Heart right ventricle (tissue), 16 donors: ENCODE data around the gene PLGLB1. TPM values are rescaled to one million over a fixed set of nuclear protein-coding genes. Genes with fewer than 3 reads are reported as not detected.
"Not testable (repeated sequence)": the region's sequence is repeated elsewhere in the genome, so short reads cannot be mapped to it uniquely, and the experiment has no call there.

ENCODE experiments used
- ATAC-seq, 8 donors: fragments of 200-7000 bp; cut with Tn5 transposase; one replicate each; pipeline ENCODE4 v1.9.1; 2020; ENCODE audit warnings: mild to moderate bottlenecking in 8 of 8, moderate library complexity in 8 of 8, moderate number of reproducible peaks in 1 of 8
- DNase-seq, 2 donors: peaks; one replicate each; pipeline ENCODE4 v3.0.0-alpha.2; 2020
- H3K27ac ChIP-seq, 10 donors: fragments of 200-600 bp; sonication (generic) in 2 of 10; one replicate each; pipeline versions ENCODE4 v1.5.0 to v1.8.0; 2020 to 2022; ENCODE audit warnings: mild to moderate bottlenecking in 3 of 10
- H3K27me3 ChIP-seq, 7 donors: fragments of 200-600 bp; one replicate each; pipeline ENCODE4 v1.8.0; 2021 to 2022; ENCODE audit warnings: mild to moderate bottlenecking in 2 of 7
- H3K36me3 ChIP-seq, 9 donors: fragments of 200-600 bp; sonication (generic) in 1 of 9; one replicate each; pipeline versions ENCODE4 v1.5.0 to v1.8.0; 2020 to 2022; ENCODE audit warnings: mild to moderate bottlenecking in 2 of 9
- H3K4me1 ChIP-seq, 9 donors: fragments of 200-600 bp; sonication (generic) in 1 of 9; one replicate each; pipeline versions ENCODE4 v1.5.0 to v1.8.0; 2020 to 2022; ENCODE audit warnings: mild to moderate bottlenecking in 4 of 9
- H3K4me3 ChIP-seq, 10 donors: fragments of 200-600 bp; sonication (generic) in 2 of 10; one replicate each; pipeline versions ENCODE4 v1.5.0 to v1.8.0; 2020 to 2022; ENCODE audit warnings: mild to moderate bottlenecking in 7 of 10, moderate library complexity in 2 of 10
- H3K9me3 ChIP-seq, 11 donors: fragments of 200-600 bp in 10 of 11; sonication (generic) in 2 of 11; one replicate each; pipeline versions ENCODE4 v1.5.0 to v1.8.0; 2013 to 2022; ENCODE audit warnings: mild to moderate bottlenecking in 2 of 11, control low read depth in 1 of 11, moderate library complexity in 1 of 11
- CTCF ChIP-seq, 9 donors: fragments of 200-600 bp; sonication (generic) in 2 of 9; IDR thresholded peaks; one replicate each; pipeline versions ENCODE4 v1.5.0 to v1.8.0; 2021 to 2022; ENCODE audit warnings: antibody characterized with exemption in 9 of 9, mild to moderate bottlenecking in 5 of 9, moderate library complexity in 1 of 9
- WGBS, 2 donors: extraction: QIAGEN DNeasy Blood & Tissue Kit; methylation state at CpG; one replicate each; pipeline ENCODE4 v1.1.7; 2013; ENCODE audit warnings: inconsistent platforms in 1 of 2; 5-methylcytosine and 5-hydroxymethylcytosine counted together
- intact Hi-C, 10 donors: fragments of 100-400 bp; cut with DNase I; formaldehyde crosslinking; loops; one replicate each; pipeline versions ENCODE4 v1.11.1 to v1.14.2; 2022
- polyA plus RNA-seq, 2 donors: library from polyadenylated mRNA; stranded (reverse); fragments of 200-250 nt; gene quantifications; one replicate each; pipeline ENCODE4 v1.2.3, GENCODE V29; 2013
- total RNA-seq, 10 donors: library from RNA; stranded (reverse); fragmentation: NEBNext Ultra II Directional in 3 of 10; extraction: Animal tissue kit (Norgen Biotek cat#: 25700) in 3 of 10; gene quantifications; one replicate each; pipeline versions ENCODE4 v1.2.1 to v1.2.4, GENCODE V29; 2021 to 2023
- donor health status: Arrhythmogenic right ventricular cardiomyopathy.
- donor health status: ischemic (EF 13 %, LVEDD 7.1; RV severe dilation, severe dysfunction).
- donor health status: healthy with polysubstance abuse.
- donor health status: DM: no; HTN: yes; CAD: no.
- donor health status: DM: no; HTN: no; CAD: no.
- donor health status: ischemic (EF 25% LVEDD 6.9; RV normal size, moderate dysfunction).
- donor health status: ischemic (EF 25% LVEDD 5.7; RV mildly dilated, moderate dysfunction).
- donor health status: healthy.
- donor health status: DM: yes; HTN: yes; CAD: no.
- donor health status: Ischemic cardiomyopathy.
- donor health status: ischemic (EF 35%, LVEDD 5.7; RV mildly dilated, moderate dysfunction).
- donor health status: nonischemic (EF 11% LVEDD 7.7; RV severe dilation, severe dysfunction).
- donor health status: DM: yes; HTN: yes; CAD: no.
- donor health status: PGD.
- donor health status: ischemic (EF 29% LVEDD 5.4; RV normal size, mild dysfunction).
- donor health status: nonischemic (EF 23%, LVEDD 6.1; RV moderate dilation, normal function).

The PLGLB1 gene
- total and polyA plus RNA-seq, 12 donors: 0.74 to 13.7 (median 1.5) TPM

DNA sequence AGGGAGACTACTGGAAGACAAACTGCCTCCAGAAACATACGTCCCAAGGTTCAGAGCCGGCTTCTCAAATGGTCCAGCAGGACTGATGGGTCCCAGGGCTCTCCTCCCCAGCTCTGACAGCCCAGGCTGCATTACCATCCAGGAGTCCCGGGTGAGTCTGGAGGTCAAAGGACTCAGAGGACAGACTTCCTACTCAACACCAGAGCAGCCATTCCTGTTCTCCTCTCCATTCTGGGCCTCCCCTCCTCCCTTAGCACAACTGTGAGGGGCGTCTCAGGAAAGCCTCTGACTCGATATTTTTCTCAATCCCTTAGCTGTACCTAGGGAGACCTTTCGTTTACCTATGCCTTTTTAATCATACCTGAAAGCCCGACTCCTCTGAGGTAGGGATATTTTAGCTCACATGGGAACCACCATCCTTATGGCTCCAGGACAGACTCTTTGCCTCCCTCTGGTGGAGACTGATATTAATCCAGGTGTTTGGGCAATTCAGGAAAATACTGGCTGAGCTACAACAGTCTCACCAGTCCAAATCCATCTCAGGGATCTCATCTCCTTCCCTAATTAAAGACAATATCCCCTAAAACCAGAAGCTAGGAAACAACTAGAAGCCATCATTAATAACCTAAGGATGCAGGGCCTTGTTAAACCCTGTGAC, 19.8 kb upstream of the PLGLB1 start:
- H3K4me1 ChIP-seq, H3K27me3 ChIP-seq, H3K27ac ChIP-seq, H3K9me3 ChIP-seq, H3K36me3 ChIP-seq, H3K4me3 ChIP-seq, intact Hi-C loops: not testable (repeated sequence)
- no CpG with 5 or more reads among the region's 7 CpGs for WGBS, 2 donors
- ATAC-seq (peak in 4 of 8 donors; percentile 9 to 75 (median 62)), DNase-seq (peak in 1 of 2 donors; percentile 27)
- TF ChIP-seq CTCF (IDR thresholded peaks at IDR 0.05): peak in 7 of 9 donors; percentile 27 to 53 (median 38)

- H3K27ac ChIP-seq, ATAC-seq, H3K27me3 ChIP-seq, H3K9me3 ChIP-seq, H3K4me3 ChIP-seq, H3K4me1 ChIP-seq, DNase-seq, intact Hi-C loops, H3K36me3 ChIP-seq: not testable (repeated sequence)
Measured at GRCh38 chr2:87028607-87029006, 7.0 kb upstream of the PLGLB1 start.

- no CpG with 5 or more reads among the region's 1 CpG for WGBS, 2 donors
- H3K27me3 ChIP-seq, H3K9me3 ChIP-seq, DNase-seq, H3K4me1 ChIP-seq, H3K27ac ChIP-seq, H3K36me3 ChIP-seq, intact Hi-C loops, H3K4me3 ChIP-seq: not testable (repeated sequence)
- peak in 7 of 8 donors; percentile 42 to 88 (median 62) for ATAC-seq
Measured at GRCh38 chr2:87026816-87027215, 5.2 kb upstream of the PLGLB1 start.

- ATAC-seq: peak in 6 of 8 donors; percentile 16 to 57 (median 48)
- DNase-seq, H3K36me3 ChIP-seq, H3K4me1 ChIP-seq, H3K4me3 ChIP-seq, intact Hi-C loops, H3K9me3 ChIP-seq, H3K27me3 ChIP-seq, H3K27ac ChIP-seq: not testable (repeated sequence)
- WGBS, 2 donors: 37% methylated on average over 2 to 3 of the region's 6 CpGs
Measured at GRCh38 chr2:87025927-87026326, 4.3 kb upstream of the PLGLB1 start.

DNA sequence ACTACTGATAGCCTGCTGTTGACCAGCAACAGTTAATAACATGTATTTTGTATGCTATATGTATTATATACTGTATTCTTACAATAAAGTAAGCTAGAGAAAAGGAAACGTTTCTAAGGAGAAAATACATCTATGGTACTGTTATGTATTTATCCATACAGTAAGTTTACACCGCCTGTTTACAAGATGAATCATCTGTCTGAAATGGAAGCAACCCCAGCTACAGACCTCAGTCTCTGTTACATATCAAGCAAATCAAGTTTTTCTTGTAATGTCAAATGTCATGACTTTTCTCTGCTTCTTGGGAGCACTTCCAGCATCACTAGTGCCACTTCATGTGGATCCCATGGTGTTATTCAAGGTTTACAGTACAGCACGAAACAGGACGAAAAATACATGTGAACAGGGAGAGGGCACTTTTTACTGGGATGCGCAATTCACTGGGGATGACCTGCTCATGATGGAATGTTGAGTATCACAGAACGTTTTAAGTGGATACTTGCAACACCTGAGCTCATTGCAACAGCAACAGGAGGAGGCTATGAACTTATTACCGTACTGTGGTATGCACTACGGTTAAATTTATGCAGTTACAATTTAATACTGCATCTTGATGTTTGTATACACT, 2.5 kb upstream of the PLGLB1 start:
- intact Hi-C loops, ATAC-seq, H3K9me3 ChIP-seq, H3K27ac ChIP-seq, H3K27me3 ChIP-seq, H3K4me3 ChIP-seq, H3K36me3 ChIP-seq, DNase-seq, H3K4me1 ChIP-seq: not testable (repeated sequence)
- WGBS, 2 donors: 87 to 88% methylated on average over 4 of the region's 8 CpGs

GRCh38 chr2:87021043-87021442, 601 bp downstream of the PLGLB1 start:
- H3K4me1 ChIP-seq, ATAC-seq, H3K27me3 ChIP-seq, intact Hi-C loops, H3K9me3 ChIP-seq, H3K4me3 ChIP-seq, DNase-seq, H3K27ac ChIP-seq, H3K36me3 ChIP-seq: not testable (repeated sequence)
- WGBS, 2 donors: no CpG with 5 or more reads among the region's 8 CpGs

GRCh38 chr2:87019053-87019452, 2.6 kb downstream of the PLGLB1 start:
- H3K36me3 ChIP-seq, H3K27me3 ChIP-seq, intact Hi-C loops, ATAC-seq, H3K4me1 ChIP-seq, H3K27ac ChIP-seq, H3K4me3 ChIP-seq, H3K9me3 ChIP-seq, DNase-seq: not testable (repeated sequence)
- WGBS, 2 donors: 88 to 95% methylated on average over 4 to 5 of the region's 9 CpGs

DNA sequence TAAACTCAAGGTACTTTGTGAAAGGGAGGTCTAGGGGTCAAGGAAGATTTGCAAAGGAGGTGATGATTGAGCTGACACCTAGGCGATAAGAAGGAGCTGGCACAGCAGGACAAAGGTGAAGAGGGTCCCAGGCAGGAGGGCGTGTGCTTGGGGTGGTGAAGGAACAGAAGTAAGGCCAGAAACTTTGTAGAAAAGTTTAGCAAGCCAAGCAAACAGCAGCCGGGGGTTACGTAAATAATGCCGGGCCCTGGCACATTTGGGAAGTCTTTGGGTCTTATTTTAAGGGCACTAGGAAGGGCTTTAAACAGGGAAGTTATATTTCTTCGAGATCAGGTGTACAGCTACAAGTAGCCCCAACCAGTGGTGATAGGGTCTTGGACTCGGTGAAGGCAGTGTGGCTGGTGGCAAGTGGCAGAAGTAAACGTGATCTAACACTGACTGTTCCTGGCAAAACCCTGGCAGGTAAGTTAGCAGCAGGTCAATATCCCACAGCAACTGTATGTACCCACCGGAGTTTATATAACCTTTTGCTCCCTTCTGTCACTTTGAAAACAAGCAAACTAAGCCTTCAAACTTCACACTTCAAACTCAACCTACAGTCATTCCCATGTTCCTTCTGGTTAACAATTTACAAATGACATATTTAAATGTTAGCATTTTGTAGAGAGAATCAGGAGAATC, 7.0 kb downstream of the PLGLB1 start:
- H3K36me3 ChIP-seq, H3K4me1 ChIP-seq, H3K4me3 ChIP-seq, DNase-seq, H3K27me3 ChIP-seq, intact Hi-C loops, H3K27ac ChIP-seq, ATAC-seq, H3K9me3 ChIP-seq: not testable (repeated sequence)
- WGBS, 2 donors: 81 to 100% methylated on average over 2 of the region's 9 CpGs

DNA sequence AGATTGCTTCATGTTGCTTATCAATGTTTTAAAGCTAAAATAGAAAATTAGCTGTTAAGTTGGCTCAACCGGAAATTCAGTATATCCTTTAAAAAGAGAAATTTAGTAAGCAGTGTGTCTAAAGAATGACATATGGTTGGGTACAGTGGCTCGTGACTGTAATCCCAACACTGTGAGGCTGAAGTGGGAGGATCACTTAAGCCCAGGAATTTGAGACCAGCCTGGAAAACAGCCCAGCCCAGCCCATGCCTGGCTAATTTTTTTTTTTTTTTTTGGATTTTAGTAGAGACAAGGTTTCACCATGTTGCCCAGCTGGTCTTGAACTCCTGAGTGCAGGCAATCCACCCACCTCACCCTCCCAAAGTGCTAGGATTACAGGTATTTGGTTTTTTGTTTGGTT, 17.2 kb downstream of the PLGLB1 start:
- intact Hi-C loops, H3K4me3 ChIP-seq, H3K36me3 ChIP-seq, H3K27me3 ChIP-seq, H3K27ac ChIP-seq, ATAC-seq, H3K9me3 ChIP-seq, DNase-seq, H3K4me1 ChIP-seq: not testable (repeated sequence)
- no CpG with 5 or more reads among the region's 2 CpGs for WGBS, 2 donors
